Umbilical cord (tissue), 2 donors: Measurements from ENCODE around the gene MRGPRX4. TPM values are rescaled to one million over a fixed set of nuclear protein-coding genes. Genes with fewer than 3 reads are reported as not detected.

Experiments
- DNase-seq: peaks from one replicate; pipeline ENCODE4 v3.0.0-alpha.2; 2015; ENCODE audit warnings: low spot score
- total RNA-seq: library from RNA; depleted of rRNA; stranded (reverse); fragments of >200 nt; gene quantifications from one replicate; pipeline ENCODE4 v1.2.3, GENCODE V29; 2014; ENCODE audit warnings: low replicate concordance; ENCODE audit not compliant: insufficient read depth

The MRGPRX4 gene
- total RNA-seq, 1 donor from 2014 or later: 0.96 TPM

DNA sequence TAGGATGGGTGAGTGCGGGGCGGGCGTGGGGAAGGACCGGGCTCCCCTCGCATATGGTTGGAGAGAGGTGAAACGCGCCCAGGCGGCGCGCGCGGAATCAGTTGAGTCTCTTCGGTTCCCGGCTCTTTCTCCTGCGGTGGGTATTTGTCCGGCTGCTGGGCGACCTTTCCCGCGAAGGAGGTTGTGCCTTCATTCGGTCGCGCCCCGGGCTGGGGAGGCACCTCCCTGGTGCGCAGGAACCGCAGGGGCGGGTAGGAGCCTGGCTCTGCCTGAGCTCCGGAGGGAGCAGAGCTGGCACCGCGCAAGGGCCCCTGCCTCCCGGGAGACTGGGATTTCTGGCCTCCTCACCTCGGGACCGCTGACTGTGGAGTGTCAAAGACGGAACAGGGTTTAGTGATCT is 36.4 kb downstream of the MRGPRX4 start:
- DNase-seq: no peak

DNA sequence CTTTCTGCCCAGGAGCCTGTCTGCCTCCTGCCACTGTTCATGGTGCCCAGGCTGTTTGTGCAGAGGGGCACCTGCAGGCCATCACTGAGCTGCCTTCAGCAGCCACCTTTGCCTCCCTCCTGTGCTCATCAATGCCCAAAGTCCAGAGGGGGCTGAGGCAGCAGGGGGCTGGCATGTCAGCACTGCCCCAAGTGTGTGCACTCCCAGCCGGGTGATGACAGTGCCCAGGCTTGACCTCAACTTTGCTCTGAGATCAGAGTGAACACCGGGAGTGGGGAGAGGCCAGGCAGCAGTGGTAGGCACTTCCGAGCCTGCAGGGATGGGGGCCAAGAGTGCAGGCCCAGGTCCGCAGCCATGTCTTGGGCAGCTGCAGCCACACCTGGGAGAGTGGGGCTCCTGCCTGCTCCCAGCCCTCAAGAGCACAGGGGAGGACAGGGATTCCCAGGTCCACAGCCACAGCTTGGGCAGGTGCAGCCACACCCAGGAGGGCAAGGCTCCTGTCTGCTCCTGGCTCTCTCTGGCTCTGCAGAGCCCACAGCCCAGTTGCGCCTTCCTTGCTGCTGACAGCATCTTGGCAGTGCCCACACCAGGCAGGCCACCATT is 48.7 kb downstream of the MRGPRX4 start:
- DNase-seq: no peak

DNA sequence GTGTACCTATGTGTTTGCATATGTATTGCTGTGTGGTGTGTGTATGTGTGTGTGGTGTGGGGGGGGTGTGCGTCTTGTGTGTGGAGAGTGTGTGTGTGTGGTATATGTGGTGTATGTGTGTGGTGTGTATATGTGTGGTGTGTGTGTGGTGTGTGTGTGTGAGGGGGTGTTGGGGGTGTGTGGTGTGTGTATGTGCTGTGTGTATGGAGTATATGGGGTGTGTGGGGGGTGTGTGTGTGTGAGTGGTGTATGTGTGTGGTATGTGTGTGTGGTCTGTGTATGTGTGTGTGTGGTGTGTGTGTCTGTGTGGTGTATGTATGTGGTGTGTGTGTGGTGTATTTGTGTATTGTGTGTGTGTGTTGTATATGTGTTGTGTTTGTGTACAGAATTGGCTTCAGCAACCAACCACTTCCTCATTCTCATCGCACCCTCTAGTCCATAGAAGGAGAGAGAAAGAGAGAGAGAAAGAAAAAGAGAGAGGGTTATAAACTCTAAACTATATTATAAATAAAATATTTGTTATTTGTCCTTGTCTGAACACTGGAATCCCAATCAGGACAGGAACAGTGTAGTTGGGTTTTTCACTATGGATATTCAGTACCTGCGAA is 50.3 kb downstream of the MRGPRX4 start:
- DNase-seq: no peak

Other genes with a start within 250 kb of the MRGPRX4 start
- gene SERGEF, start 159.8 kb upstream of the MRGPRX4 start, total RNA-seq: 20.5 TPM
- gene TPH1, start 126.6 kb upstream of the MRGPRX4 start, total RNA-seq: 27.7 TPM
- 8.4 TPM for gene SAAL1, start 66.8 kb upstream of the MRGPRX4 start, total RNA-seq
- not detected for gene MRGPRX3, start 40.3 kb upstream of the MRGPRX4 start, total RNA-seq
- not detected for gene SAA4, start 64.0 kb downstream of the MRGPRX4 start, total RNA-seq
- gene SAA2, start 75.8 kb downstream of the MRGPRX4 start, total RNA-seq: 22.1 TPM
- not detected for gene SAA1, start 93.4 kb downstream of the MRGPRX4 start, total RNA-seq
- 62.8 TPM for gene HPS5, start 149.3 kb downstream of the MRGPRX4 start, total RNA-seq
- gene GTF2H1, start 149.7 kb downstream of the MRGPRX4 start, total RNA-seq: 110 TPM
- gene LDHA, start 221.7 kb downstream of the MRGPRX4 start, total RNA-seq: 618 TPM
- gene LDHC, start 239.5 kb downstream of the MRGPRX4 start, total RNA-seq: not detected